Measurements from ENCODE around the gene NR2F1.

GRCh38 chr5:93572608-93573353 is 10.2 kb upstream of the NR2F1 start:
- no peak for TF ChIP-seq MAX (IDR thresholded peaks at IDR 0.05; ENCODE audit: low read depth, low read length)
- TF ChIP-seq CTCF (IDR thresholded peaks at IDR 0.05; ENCODE audit: low read depth, low read length), result no peak

Measured in NB4 (cell line).